Measurements from ENCODE around the gene THADA.

Gene THADA

DNA sequence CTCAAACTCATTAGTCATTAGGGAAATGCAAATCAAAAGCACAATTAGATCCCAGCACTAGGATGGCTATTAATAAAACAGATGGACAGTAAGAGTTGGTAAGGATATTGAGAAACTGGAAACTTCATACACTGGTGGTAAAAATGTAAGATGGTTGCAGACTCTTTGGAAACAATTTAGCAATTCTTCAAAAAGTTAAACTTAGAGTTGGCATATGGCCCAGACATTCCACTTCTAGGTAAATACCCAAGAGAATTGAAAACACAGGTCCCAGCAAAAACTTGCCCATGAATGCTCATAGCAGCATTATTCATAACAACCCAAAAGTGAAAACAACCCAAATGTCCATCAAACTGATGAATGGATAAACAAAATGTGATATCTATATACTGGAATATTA lies 284.6 kb downstream of the THADA start:
- no peak overlapping the region for H2AFZ ChIP-seq (ENCODE audit: low read depth)

DNA sequence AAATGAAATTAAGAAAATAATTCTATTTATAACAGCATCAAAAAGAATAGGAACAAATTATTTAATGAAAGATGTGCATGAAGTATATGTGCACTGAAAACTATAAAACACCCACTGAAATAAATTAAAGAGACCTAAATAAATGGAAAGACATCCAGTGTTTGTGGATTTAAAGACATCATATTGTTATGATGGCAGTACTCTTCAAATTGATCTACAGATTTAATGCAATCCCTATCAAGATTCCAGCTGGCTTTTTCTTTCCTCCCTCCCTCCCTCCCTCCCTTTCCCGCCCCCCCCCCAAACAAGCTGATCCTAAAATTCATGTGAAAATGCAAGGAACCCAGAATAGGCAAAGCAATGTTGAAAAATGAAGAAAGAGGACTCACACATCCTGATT lies 285.9 kb downstream of the THADA start:
- TF ChIP-seq, protein P1, sequence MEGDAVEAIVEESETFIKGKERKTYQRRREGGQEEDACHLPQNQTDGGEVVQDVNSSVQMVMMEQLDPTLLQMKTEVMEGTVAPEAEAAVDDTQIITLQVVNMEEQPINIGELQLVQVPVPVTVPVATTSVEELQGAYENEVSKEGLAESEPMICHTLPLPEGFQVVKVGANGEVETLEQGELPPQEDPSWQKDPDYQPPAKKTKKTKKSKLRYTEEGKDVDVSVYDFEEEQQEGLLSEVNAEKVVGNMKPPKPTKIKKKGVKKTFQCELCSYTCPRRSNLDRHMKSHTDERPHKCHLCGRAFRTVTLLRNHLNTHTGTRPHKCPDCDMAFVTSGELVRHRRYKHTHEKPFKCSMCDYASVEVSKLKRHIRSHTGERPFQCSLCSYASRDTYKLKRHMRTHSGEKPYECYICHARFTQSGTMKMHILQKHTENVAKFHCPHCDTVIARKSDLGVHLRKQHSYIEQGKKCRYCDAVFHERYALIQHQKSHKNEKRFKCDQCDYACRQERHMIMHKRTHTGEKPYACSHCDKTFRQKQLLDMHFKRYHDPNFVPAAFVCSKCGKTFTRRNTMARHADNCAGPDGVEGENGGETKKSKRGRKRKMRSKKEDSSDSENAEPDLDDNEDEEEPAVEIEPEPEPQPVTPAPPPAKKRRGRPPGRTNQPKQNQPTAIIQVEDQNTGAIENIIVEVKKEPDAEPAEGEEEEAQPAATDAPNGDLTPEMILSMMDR (conservative IDR thresholded peaks at IDR 0.05; ENCODE audit: low read depth, low read length), result no peak
- Histone ChIP-seq H3K4me2 (no peak overlapping the region), H3K4me3 (IDR thresholded peaks at IDR 0.05; ENCODE audit: insufficient read depth, low read depth, low read length) (no peak overlapping the region), H3K36me3 (ENCODE audit: insufficient read depth) (no peaks in the 10 kb centered on the region), H3K79me2 (ENCODE audit: insufficient read depth, low read depth) (no peaks in the 10 kb centered on the region), H3K9ac (no peak overlapping the region), H4K20me1 (ENCODE audit: insufficient read depth) (no peaks in the 10 kb centered on the region), H3K27ac (no peak overlapping the region), H3K27me3 (ENCODE audit: insufficient read depth, low read depth) (no peaks in the 10 kb centered on the region), H3K4me1 (ENCODE audit: low read depth, poor library complexity, severe bottlenecking) (peaks cover 80% of the 10 kb centered on the region), H2AFZ (ENCODE audit: low read depth) (no peak overlapping the region)

More for the DNA sequence above, 284.6 kb downstream of the THADA start:
- Histone ChIP-seq H3K27me3 (ENCODE audit: insufficient read depth, low read depth) (no peaks in the 10 kb centered on the region), H3K9ac (no peak overlapping the region), H3K27ac (peak overlapping the region; percentile 80), H3K79me2 (ENCODE audit: insufficient read depth, low read depth) (no peaks in the 10 kb centered on the region), H3K36me3 (ENCODE audit: insufficient read depth) (no peaks in the 10 kb centered on the region), H3K4me3 (IDR thresholded peaks at IDR 0.05; ENCODE audit: insufficient read depth, low read depth, low read length) (no peak overlapping the region), H3K4me2 (peak overlapping the region; percentile 64; the same call in 1 of the 2 replicates), H4K20me1 (ENCODE audit: insufficient read depth) (no peaks in the 10 kb centered on the region), H3K4me1 (ENCODE audit: low read depth, poor library complexity, severe bottlenecking) (peaks cover 87% of the 10 kb centered on the region)
- TF ChIP-seq, protein P1 (conservative IDR thresholded peaks at IDR 0.05; ENCODE audit: low read depth, low read length), result no peak

DNA sequence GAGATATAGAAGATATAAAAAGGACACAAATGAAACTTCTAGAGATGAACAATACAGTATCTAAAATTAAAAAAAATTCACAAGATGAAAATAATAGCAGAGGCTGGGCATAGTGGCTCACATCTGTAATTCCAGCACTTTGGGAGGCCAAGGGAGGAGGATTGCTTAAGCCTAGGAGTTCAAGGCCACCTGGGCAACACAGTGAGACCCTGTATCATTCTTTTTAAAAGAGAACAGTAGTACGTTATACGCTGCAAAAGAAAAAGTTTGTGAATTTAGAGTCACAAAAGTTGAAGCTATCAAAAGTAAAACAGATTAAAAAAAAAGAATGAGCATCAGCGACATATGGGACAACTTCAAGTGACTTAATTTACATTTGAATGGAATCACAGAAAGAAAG lies 287.9 kb downstream of the THADA start:
- TF ChIP-seq, protein P1 (conservative IDR thresholded peaks at IDR 0.05; ENCODE audit: low read depth, low read length), result no peak
- Histone ChIP-seq H3K4me2 (no peak overlapping the region), H3K27me3 (ENCODE audit: insufficient read depth, low read depth) (no peaks in the 10 kb centered on the region), H2AFZ (ENCODE audit: low read depth) (no peak overlapping the region), H3K27ac (no peak overlapping the region), H3K4me3 (IDR thresholded peaks at IDR 0.05; ENCODE audit: insufficient read depth, low read depth, low read length) (no peak overlapping the region), H4K20me1 (ENCODE audit: insufficient read depth) (no peaks in the 10 kb centered on the region), H3K79me2 (ENCODE audit: insufficient read depth, low read depth) (no peaks in the 10 kb centered on the region), H3K4me1 (ENCODE audit: low read depth, poor library complexity, severe bottlenecking) (peaks cover 80% of the 10 kb centered on the region), H3K9ac (no peak overlapping the region), H3K36me3 (ENCODE audit: insufficient read depth) (no peaks in the 10 kb centered on the region)

DNA sequence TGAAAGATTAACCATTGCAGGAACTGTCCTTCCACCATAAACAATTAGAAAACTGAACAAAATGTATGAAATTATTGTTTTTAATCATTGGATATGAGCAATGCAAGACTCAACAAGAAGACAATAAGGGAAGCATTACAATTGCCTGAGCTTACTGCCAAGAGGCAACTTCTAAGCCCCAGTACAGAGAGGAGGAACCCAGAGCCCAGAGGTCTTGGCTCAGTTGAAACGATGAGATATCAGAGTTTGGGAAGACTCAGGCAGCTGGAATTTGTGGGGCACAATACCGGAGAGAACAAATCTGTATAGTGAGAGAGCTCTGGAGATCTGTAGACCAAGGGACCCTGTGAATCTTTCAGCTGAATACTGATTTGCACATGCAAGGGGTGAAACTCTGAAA lies 288.8 kb downstream of the THADA start:
- no peak overlapping the region for H3K4me3 ChIP-seq (IDR thresholded peaks at IDR 0.05; ENCODE audit: insufficient read depth, low read depth, low read length)
- H3K4me2 ChIP-seq, result no peak overlapping the region
- no peak overlapping the region for H3K27ac ChIP-seq
- H3K4me1 ChIP-seq (ENCODE audit: low read depth, poor library complexity, severe bottlenecking), result peaks cover 80% of the 10 kb centered on the region
- no peaks in the 10 kb centered on the region for H3K36me3 ChIP-seq (ENCODE audit: insufficient read depth)
- H3K9ac ChIP-seq, result no peak overlapping the region
- no peaks in the 10 kb centered on the region for H4K20me1 ChIP-seq (ENCODE audit: insufficient read depth)
- no peaks in the 10 kb centered on the region for H3K27me3 ChIP-seq (ENCODE audit: insufficient read depth, low read depth)
- H2AFZ ChIP-seq (ENCODE audit: low read depth), result no peak overlapping the region
- no peaks in the 10 kb centered on the region for H3K79me2 ChIP-seq (ENCODE audit: insufficient read depth, low read depth)
- TF ChIP-seq, protein P1 (conservative IDR thresholded peaks at IDR 0.05; ENCODE audit: low read depth, low read length), result no peak

Measured in KMS-11 (cell line).